IPS-20b (cell line): ENCODE data around the gene MELTF.
A peak's percentile ranks its signal among the peaks of the same experiment; 100 is the strongest.

Experiments used
- H3K27ac ChIP-seq: one replicate; pipeline ENCODE4 v1.5.1; 2013; ENCODE audit warnings: low read length
- H3K27me3 ChIP-seq: 2 replicates; pipeline ENCODE4 v1.6.1; 2013; ENCODE audit warnings: mild to moderate bottlenecking, low read length, inconsistent platforms; ENCODE audit not compliant: insufficient read depth
- H3K36me3 ChIP-seq: 2 replicates; pipeline ENCODE4 v1.6.1; 2013; ENCODE audit warnings: low read depth, mild to moderate bottlenecking, inconsistent platforms, low read length, moderate library complexity; ENCODE audit not compliant: insufficient read depth
- H3K4me1 ChIP-seq: 2 replicates; pipeline ENCODE4 v1.6.1; 2013; ENCODE audit warnings: mild to moderate bottlenecking, control low read depth, inconsistent platforms, low read length, moderate library complexity; ENCODE audit not compliant: insufficient read depth
- H3K4me3 ChIP-seq: 2 replicates; pipeline ENCODE4 v1.5.1; 2013; ENCODE audit warnings: mild to moderate bottlenecking, low read length, inconsistent platforms
- H3K9ac ChIP-seq: 2 replicates; pipeline ENCODE4 v1.6.1; 2013; ENCODE audit warnings: low read depth, mild to moderate bottlenecking, inconsistent platforms, low read length, moderate library complexity
- H3K9me3 ChIP-seq: 2 replicates; pipeline ENCODE4 v1.6.1; 2013; ENCODE audit warnings: mild to moderate bottlenecking, low read depth, low read length, inconsistent platforms; ENCODE audit not compliant: insufficient read depth

The MELTF gene

DNA sequence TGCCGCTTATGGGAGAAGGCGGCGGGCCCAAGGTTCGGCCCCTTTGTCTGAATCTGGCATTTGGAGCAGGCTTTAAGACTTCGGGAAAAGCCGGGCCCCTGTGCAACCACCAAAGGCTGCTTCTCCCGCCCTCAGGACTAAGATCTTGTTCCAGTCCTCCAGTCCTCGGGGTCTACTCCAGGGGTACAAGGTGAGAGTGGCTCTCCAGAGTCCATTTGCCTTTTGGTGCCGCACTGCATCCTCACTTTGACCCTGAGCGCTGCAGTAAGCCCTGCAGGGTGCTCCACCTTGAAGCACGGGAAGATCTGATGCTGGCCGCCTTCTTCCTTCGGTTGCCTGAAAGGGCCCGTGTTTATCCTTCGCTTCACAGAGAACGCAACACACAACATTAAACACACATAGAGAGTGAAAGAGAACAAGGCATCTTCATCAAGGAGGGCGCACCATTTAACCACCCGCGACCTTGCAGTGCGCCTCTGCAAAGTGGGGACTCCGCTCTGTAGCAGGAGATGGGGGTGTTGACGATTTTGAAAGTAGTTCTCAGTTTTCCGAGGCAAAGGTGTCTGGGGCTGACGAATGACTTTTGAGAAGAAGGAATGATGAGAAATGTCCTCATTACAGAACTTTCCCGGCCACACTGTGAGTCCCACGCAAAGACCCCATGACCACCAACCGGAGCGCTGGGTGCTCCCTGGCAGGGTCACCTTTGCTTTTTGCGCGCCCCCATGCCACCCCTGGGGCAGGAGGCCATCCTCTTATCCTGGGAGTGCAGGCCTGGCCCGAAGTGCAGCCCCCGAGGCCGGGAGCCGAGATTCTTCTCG, 62.0 kb downstream of the MELTF start:
- H3K36me3 ChIP-seq = no peaks in the 10 kb centered on the region
- H3K9ac ChIP-seq = no peak overlapping the region
- peaks cover 80% of the 10 kb centered on the region for H3K27me3 ChIP-seq
- H3K27ac ChIP-seq = no peak overlapping the region
- no peaks in the 10 kb centered on the region; the same call in 1 of the 2 replicates for H3K4me1 ChIP-seq
- peaks cover 5% of the 10 kb centered on the region for H3K9me3 ChIP-seq
- H3K4me3 ChIP-seq = peak overlapping the region; percentile 54

GRCh38 chr3:196966526-196967401, 62.9 kb downstream of the MELTF start:
- H3K9me3 ChIP-seq = peaks cover 5% of the 10 kb centered on the region
- H3K36me3 ChIP-seq = no peaks in the 10 kb centered on the region
- peak overlapping the region; percentile 50 for H3K4me3 ChIP-seq
- no peak overlapping the region for H3K9ac ChIP-seq
- no peaks in the 10 kb centered on the region; the same call in 1 of the 2 replicates for H3K4me1 ChIP-seq
- H3K27ac ChIP-seq = no peak overlapping the region
- peaks cover 85% of the 10 kb centered on the region for H3K27me3 ChIP-seq

DNA sequence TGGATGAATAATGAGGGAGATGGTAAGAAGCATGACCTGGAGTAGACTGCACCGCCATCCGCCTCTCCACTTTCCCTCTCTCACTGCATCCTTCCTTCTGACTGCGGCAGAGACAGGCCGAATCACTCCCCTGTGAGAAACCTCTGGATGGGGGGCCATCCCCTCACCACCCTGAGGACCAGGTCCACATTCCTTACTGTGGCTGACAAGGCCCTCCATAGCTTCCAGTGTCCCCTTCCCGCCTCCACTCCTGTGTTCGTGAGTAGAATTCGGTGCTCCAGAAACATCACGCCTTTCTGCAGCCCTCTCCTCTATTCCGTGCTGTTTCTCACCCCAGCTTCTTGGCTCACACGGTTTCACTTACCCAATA, 63.8 kb downstream of the MELTF start:
- Histone ChIP-seq H3K9me3 (no peaks in the 10 kb centered on the region), H3K4me1 (no peaks in the 10 kb centered on the region; the same call in 1 of the 2 replicates), H3K27ac (no peak overlapping the region), H3K9ac (no peak overlapping the region), H3K27me3 (peaks cover 85% of the 10 kb centered on the region), H3K4me3 (no peak overlapping the region), H3K36me3 (no peaks in the 10 kb centered on the region)

- Histone ChIP-seq H3K9me3 (no peaks in the 10 kb centered on the region), H3K27me3 (peaks cover 82% of the 10 kb centered on the region), H3K36me3 (no peaks in the 10 kb centered on the region), H3K27ac (no peak overlapping the region), H3K4me1 (no peaks in the 10 kb centered on the region; the same call in 1 of the 2 replicates), H3K9ac (no peak overlapping the region), H3K4me3 (no peak overlapping the region)
Observed at GRCh38 chr3:196965112-196965803, 64.4 kb downstream of the MELTF start.

- Histone ChIP-seq H3K36me3 (no peaks in the 10 kb centered on the region), H3K27ac (no peak overlapping the region), H3K9ac (no peak overlapping the region), H3K4me1 (no peaks in the 10 kb centered on the region; the same call in 1 of the 2 replicates), H3K9me3 (no peaks in the 10 kb centered on the region), H3K4me3 (no peak overlapping the region), H3K27me3 (peaks cover 72% of the 10 kb centered on the region)
Observed at GRCh38 chr3:196963631-196963953, 66.0 kb downstream of the MELTF start.

DNA sequence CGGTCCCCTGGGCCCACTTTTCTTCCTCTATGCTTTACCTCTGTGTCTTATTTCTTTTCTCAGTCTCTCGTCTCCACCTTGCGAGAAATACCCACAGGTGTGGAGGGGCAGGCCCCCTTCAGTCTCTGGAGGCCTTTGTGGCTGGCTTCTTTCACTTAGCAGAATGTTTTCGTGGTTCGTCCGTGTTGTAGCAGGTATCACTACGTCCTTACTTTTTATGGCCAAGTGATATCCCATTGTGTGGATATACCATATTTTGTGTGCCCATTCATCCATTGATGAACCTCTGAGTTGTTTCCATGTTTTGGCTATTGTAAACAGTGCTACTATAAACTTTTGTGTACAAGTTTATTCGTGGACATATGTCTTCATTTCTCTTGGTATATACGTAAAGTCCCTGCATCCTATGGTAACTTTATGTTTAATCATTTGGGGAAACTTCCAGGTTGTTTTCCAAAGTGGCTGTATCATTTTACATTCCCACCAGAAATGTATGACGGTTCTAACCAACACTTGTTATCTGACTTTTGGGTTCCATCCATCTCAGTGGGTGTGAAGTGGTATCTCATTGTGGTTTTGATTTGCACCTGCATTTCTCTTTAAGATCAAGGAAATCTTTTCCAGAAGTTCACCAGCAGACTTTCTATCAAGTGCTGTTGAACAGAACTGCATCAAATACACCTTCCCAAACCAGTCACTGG, 66.5 kb downstream of the MELTF start:
- no peak overlapping the region for H3K9ac ChIP-seq
- H3K9me3 ChIP-seq = no peaks in the 10 kb centered on the region
- peaks cover 67% of the 10 kb centered on the region for H3K27me3 ChIP-seq

GRCh38 chr3:196962108-196962929, 67.3 kb downstream of the MELTF start:
- H3K27ac ChIP-seq = no peak overlapping the region
- no peak overlapping the region for H3K9ac ChIP-seq
- H3K27me3 ChIP-seq = peaks cover 60% of the 10 kb centered on the region
- H3K36me3 ChIP-seq = no peaks in the 10 kb centered on the region
- no peaks in the 10 kb centered on the region; the same call in 1 of the 2 replicates for H3K4me1 ChIP-seq
- no peak overlapping the region for H3K4me3 ChIP-seq
- no peaks in the 10 kb centered on the region for H3K9me3 ChIP-seq

More for the DNA sequence above, 66.5 kb downstream of the MELTF start:
- Histone ChIP-seq H3K4me1 (no peaks in the 10 kb centered on the region; the same call in 1 of the 2 replicates), H3K36me3 (no peaks in the 10 kb centered on the region), H3K27ac (no peak overlapping the region), H3K4me3 (no peak overlapping the region)

DNA sequence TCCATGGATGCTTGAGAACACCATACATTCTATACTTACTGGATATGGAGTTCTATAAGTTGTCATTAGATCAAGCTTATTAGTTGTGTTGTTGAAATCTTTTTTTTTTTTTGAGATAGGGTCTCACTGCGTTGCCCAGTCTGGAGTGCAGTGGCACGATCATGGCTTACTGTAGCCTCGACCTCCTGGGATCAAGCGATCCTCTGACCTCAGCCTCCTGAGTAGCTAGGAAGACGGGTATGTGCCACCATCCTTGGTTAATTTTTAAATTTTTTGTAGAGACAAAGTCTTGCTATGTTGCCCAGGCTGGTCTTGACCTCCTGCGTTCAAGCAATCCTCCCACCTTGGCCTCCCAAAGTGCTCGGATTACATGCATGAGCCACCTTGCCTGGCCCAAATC, 74.8 kb downstream of the MELTF start:
- no peak overlapping the region for H3K9ac ChIP-seq
- no peak overlapping the region for H3K4me3 ChIP-seq
- H3K4me1 ChIP-seq = no peaks in the 10 kb centered on the region
- H3K27me3 ChIP-seq = peaks cover 14% of the 10 kb centered on the region; the same call in 1 of the 2 replicates
- H3K9me3 ChIP-seq = no peaks in the 10 kb centered on the region
- no peak overlapping the region for H3K27ac ChIP-seq
- H3K36me3 ChIP-seq = no peaks in the 10 kb centered on the region
